GM23338 (cell line): Measurements from ENCODE around the gene TACC3. TPM values are rescaled to one million over a fixed set of nuclear protein-coding genes. Genes with fewer than 3 reads are reported as not detected.

Experiments
- ATAC-seq: fragments of 200-7000 bp; cut with Tn5 transposase; 3 replicates; pipeline ENCODE4 v1.9.1; 2020
- DNase-seq: peaks from one replicate; pipeline ENCODE4 v3.0.0-alpha.2; 2015; ENCODE audit warnings: low spot score
- H2AFZ ChIP-seq: fragments of 200-600 bp; sonication (generic); 2 replicates; pipeline ENCODE4 v1.8.0; 2016; ENCODE audit warnings: antibody characterized with exemption, mild to moderate bottlenecking, moderate library complexity
- H3F3A ChIP-seq: fragments of 200-600 bp; sonication (generic); replicated peaks from 2 replicates; pipeline ENCODE4 v1.8.0; 2017; ENCODE audit warnings: antibody characterized with exemption, mixed run types, low read depth
- H3K27ac ChIP-seq: fragments of 200-600 bp; sonication (generic); 2 replicates; pipeline ENCODE4 v1.6.1; 2016; ENCODE audit warnings: low read depth
- H3K27me3 ChIP-seq: fragments of 200-600 bp; sonication (generic); 2 replicates; pipeline ENCODE4 v1.8.0; 2016; ENCODE audit warnings: mild to moderate bottlenecking, mixed run types, moderate library complexity; ENCODE audit not compliant: insufficient read depth
- H3K36me3 ChIP-seq: fragments of 200-600 bp; sonication (generic); 2 replicates; pipeline ENCODE4 v1.8.0; 2016; ENCODE audit warnings: mild to moderate bottlenecking; ENCODE audit not compliant: insufficient read depth
- H3K4me1 ChIP-seq: fragments of 200-600 bp; sonication (generic); 2 replicates; pipeline ENCODE4 v1.8.0; 2016; ENCODE audit warnings: mild to moderate bottlenecking, moderate library complexity; ENCODE audit not compliant: insufficient read depth
- H3K4me2 ChIP-seq: fragments of 200-600 bp; sonication (generic); 2 replicates; pipeline ENCODE4 v1.7.1; 2017; ENCODE audit warnings: mixed run types
- H3K4me3 ChIP-seq: fragments of 200-600 bp; sonication (generic); 2 replicates; pipeline ENCODE4 v1.6.1; 2016; ENCODE audit warnings: mixed run types
- H3K79me2 ChIP-seq: fragments of 200-600 bp; sonication (generic); replicated peaks from 2 replicates; pipeline ENCODE4 v1.8.0; 2017; ENCODE audit warnings: mild to moderate bottlenecking; ENCODE audit not compliant: insufficient read depth
- H3K9me2 ChIP-seq: fragments of 200-600 bp; sonication (generic); 2 replicates; pipeline ENCODE4 v1.8.0; 2017; ENCODE audit not compliant: insufficient read depth
- H4K20me1 ChIP-seq: fragments of 200-600 bp; sonication (generic); replicated peaks from 2 replicates; pipeline ENCODE4 v1.8.0; 2017; ENCODE audit warnings: mild to moderate bottlenecking; ENCODE audit not compliant: insufficient read depth
- H3K27ac Mint-ChIP-seq: 2 replicates; pipeline ENCODE4 v1.8.0; 2020; ENCODE audit warnings: inconsistent platforms, mild to moderate bottlenecking, moderate library complexity, mixed read lengths
- H3K27me3 Mint-ChIP-seq: 3 replicates; pipeline ENCODE4 v1.8.0; 2022; ENCODE audit warnings: low read depth, mild to moderate bottlenecking, moderate library complexity, mixed read lengths, inconsistent platforms; ENCODE audit not compliant: insufficient read depth, poor library complexity
- H3K36me3 Mint-ChIP-seq: 3 replicates; pipeline ENCODE4 v1.8.0; 2021; ENCODE audit warnings: low read depth, mild to moderate bottlenecking, inconsistent platforms, moderate library complexity, mixed read lengths
- H3K4me1 Mint-ChIP-seq: 3 replicates; pipeline ENCODE4 v1.8.0; 2020; ENCODE audit warnings: mild to moderate bottlenecking, inconsistent platforms, mixed read lengths
- H3K4me3 Mint-ChIP-seq: 3 replicates; pipeline ENCODE4 v1.8.0; 2021; ENCODE audit warnings: moderate library complexity, mild to moderate bottlenecking, inconsistent platforms, mixed read lengths
- H3K9me3 Mint-ChIP-seq: 3 replicates; pipeline ENCODE4 v1.8.0; 2020; ENCODE audit warnings: moderate library complexity, mild to moderate bottlenecking, inconsistent platforms, mixed read lengths
- EZH2 ChIP-seq: fragments of 200-600 bp; sonication (generic); IDR thresholded peaks from one replicate; pipeline ENCODE4 v1.8.0; 2017; ENCODE audit warnings: antibody characterized with exemption, mild to moderate bottlenecking, low read depth; ENCODE audit not compliant: unreplicated experiment
- EZH2phosphoT487 ChIP-seq: fragments of 200-600 bp; sonication (generic); IDR thresholded peaks from one replicate; pipeline ENCODE4 v1.8.1; 2018; ENCODE audit warnings: antibody characterized with exemption; ENCODE audit not compliant: unreplicated experiment
- POLR2AphosphoS5 ChIP-seq: IDR thresholded peaks from 2 replicates; pipeline ENCODE4 v1.6.1; 2016; ENCODE audit warnings: antibody characterized with exemption, low read depth
- ZNF331 ChIP-seq: fragments of 250-450 bp; sonication (Bioruptor Pico); IDR thresholded peaks from 2 replicates; pipeline ENCODE4 v1.5.0; 2020; ENCODE audit warnings: low read depth, mild to moderate bottlenecking, moderate library complexity
- polyA plus RNA-seq: library from polyadenylated mRNA; unstranded; fragments of >200 nt; fragmentation: Nextera tagmentation; extraction: Ambion mirVana; gene quantifications from 2 replicates; pipeline ENCODE4 v1.2.1, GENCODE V29; 2016
- total RNA-seq: library from RNA; depleted of rRNA; stranded (reverse); fragments of >200 nt; shearing (Covaris generic); gene quantifications from 2 replicates; pipeline ENCODE4 v1.2.3, GENCODE V29; 2014
- TF ChIP-seq, protein P1 (sequence below): IDR thresholded peaks from one replicate; pipeline ENCODE4 v1.6.1; 2018; ENCODE audit warnings: antibody characterized with exemption; ENCODE audit not compliant: unreplicated experiment
- TF ChIP-seq, protein P2 (sequence below): IDR thresholded peaks from 2 replicates; pipeline ENCODE4 v1.6.1; 2016; ENCODE audit warnings: antibody characterized with exemption
- TF ChIP-seq, protein P3 (sequence below): fragments of 250-450 bp; sonication (Bioruptor Pico); IDR thresholded peaks from 2 replicates; pipeline ENCODE4 v1.5.0; 2020; ENCODE audit warnings: mild to moderate bottlenecking, moderate library complexity

The TACC3 gene
- total and polyA plus RNA-seq, 2 experiments from 2014 or later: 120 TPM

DNA sequence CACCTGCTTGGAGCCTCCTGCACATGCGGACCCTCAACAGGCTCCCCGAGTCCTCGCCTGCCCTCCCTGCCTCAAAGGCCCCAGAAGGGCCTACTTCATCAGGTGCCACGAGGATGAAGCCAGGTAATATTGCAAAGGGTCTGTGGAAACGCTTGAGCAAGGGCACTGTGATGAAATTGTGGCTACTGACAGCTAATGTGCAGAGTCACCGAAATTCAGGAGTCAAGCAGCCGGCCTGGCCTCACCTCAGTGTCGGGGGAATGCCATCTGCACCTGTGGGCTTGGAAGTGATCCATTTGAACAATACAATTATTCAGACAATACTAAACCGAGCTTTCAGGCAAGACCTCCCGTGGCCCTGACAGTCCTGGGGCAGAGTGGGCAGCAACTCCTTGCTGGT, 68.7 kb downstream of the TACC3 start (continued):
- no peak for TF ChIP-seq ZNF331 (CRISPR knock-in tag)
- no peak for TF ChIP-seq EZH2
- TF ChIP-seq, protein P1, sequence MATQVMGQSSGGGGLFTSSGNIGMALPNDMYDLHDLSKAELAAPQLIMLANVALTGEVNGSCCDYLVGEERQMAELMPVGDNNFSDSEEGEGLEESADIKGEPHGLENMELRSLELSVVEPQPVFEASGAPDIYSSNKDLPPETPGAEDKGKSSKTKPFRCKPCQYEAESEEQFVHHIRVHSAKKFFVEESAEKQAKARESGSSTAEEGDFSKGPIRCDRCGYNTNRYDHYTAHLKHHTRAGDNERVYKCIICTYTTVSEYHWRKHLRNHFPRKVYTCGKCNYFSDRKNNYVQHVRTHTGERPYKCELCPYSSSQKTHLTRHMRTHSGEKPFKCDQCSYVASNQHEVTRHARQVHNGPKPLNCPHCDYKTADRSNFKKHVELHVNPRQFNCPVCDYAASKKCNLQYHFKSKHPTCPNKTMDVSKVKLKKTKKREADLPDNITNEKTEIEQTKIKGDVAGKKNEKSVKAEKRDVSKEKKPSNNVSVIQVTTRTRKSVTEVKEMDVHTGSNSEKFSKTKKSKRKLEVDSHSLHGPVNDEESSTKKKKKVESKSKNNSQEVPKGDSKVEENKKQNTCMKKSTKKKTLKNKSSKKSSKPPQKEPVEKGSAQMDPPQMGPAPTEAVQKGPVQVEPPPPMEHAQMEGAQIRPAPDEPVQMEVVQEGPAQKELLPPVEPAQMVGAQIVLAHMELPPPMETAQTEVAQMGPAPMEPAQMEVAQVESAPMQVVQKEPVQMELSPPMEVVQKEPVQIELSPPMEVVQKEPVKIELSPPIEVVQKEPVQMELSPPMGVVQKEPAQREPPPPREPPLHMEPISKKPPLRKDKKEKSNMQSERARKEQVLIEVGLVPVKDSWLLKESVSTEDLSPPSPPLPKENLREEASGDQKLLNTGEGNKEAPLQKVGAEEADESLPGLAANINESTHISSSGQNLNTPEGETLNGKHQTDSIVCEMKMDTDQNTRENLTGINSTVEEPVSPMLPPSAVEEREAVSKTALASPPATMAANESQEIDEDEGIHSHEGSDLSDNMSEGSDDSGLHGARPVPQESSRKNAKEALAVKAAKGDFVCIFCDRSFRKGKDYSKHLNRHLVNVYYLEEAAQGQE: no peak
- no peak for TF ChIP-seq POLR2AphosphoS5
- TF ChIP-seq, protein P2, sequence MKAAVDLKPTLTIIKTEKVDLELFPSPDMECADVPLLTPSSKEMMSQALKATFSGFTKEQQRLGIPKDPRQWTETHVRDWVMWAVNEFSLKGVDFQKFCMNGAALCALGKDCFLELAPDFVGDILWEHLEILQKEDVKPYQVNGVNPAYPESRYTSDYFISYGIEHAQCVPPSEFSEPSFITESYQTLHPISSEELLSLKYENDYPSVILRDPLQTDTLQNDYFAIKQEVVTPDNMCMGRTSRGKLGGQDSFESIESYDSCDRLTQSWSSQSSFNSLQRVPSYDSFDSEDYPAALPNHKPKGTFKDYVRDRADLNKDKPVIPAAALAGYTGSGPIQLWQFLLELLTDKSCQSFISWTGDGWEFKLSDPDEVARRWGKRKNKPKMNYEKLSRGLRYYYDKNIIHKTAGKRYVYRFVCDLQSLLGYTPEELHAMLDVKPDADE: no peak

DNA sequence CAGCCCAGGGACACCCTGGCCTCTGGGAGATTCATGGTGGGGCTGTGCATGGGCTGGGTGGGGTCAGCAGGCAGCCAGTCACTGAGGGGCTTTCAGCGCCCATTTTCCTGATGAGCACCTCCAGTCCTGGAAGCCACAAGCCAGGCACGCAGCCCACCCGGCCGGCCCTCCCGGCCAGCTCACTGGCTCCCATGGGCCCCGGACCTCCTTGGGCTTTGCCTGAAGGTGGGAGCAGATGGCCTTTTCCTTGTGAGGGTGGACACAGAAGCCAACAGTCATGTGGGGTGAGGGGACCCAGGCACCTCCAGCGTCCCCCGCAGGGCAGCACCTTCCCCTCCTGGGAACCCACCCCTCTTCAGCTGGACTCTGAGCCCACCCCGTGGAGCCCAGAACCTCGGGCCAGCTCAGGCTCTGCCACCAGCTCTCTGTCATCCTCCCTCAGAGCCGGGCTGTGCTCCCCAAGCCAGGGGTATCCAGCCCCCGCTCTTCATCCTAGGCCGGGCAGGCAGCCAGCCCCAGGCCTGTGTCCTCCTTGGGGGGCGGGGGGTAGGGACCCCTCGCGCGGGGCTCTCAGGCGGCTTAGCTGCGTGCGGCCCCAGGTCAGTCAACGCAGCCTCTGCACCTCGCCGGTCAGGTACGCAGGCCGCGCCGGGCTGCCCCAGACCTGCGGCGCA, 71.0 kb downstream of the TACC3 start:
- Mint-ChIP-seq H3K27me3 (peaks cover 25% of the 10 kb centered on the region), H3K36me3 (no peaks in the 10 kb centered on the region), H3K4me1 (peaks cover 2% of the 10 kb centered on the region; the same call in 2 of the 3 replicates), H3K9me3 (no peaks in the 10 kb centered on the region), H3K4me3 (peak overlapping the region; percentile 64), H3K27ac (no peak overlapping the region)
- Histone ChIP-seq H3K4me2 (peak overlapping the region; percentile 78), H3K27me3 (peaks cover 49% of the 10 kb centered on the region), H3K4me1 (0 out of 2 replicates have a peak, but pooled peaks cover 4% of the 10 kb centered on the region), H3K36me3 (no peaks in the 10 kb centered on the region), H4K20me1 (peaks cover 4% of the 10 kb centered on the region; the same call in 1 of the 2 replicates), H3K79me2 (no peaks in the 10 kb centered on the region), H3K27ac (no peak overlapping the region), H3K4me3 (peak overlapping the region; percentile 53), H3F3A (no peaks in the 10 kb centered on the region), H3K9me2 (no peaks in the 10 kb centered on the region), H2AFZ (peak overlapping the region; percentile 74; the same call in 1 of the 2 replicates)
- ATAC-seq (no peak; the same call in 2 of the 3 replicates), DNase-seq (no peak)
- TF ChIP-seq POLR2AphosphoS5: no peak; the same call in 1 of the 2 replicates
- TF ChIP-seq ZNF331 (CRISPR knock-in tag): no peak
- TF ChIP-seq EZH2phosphoT487: no peak
- TF ChIP-seq EZH2: no peak
- TF ChIP-seq, protein P3, sequence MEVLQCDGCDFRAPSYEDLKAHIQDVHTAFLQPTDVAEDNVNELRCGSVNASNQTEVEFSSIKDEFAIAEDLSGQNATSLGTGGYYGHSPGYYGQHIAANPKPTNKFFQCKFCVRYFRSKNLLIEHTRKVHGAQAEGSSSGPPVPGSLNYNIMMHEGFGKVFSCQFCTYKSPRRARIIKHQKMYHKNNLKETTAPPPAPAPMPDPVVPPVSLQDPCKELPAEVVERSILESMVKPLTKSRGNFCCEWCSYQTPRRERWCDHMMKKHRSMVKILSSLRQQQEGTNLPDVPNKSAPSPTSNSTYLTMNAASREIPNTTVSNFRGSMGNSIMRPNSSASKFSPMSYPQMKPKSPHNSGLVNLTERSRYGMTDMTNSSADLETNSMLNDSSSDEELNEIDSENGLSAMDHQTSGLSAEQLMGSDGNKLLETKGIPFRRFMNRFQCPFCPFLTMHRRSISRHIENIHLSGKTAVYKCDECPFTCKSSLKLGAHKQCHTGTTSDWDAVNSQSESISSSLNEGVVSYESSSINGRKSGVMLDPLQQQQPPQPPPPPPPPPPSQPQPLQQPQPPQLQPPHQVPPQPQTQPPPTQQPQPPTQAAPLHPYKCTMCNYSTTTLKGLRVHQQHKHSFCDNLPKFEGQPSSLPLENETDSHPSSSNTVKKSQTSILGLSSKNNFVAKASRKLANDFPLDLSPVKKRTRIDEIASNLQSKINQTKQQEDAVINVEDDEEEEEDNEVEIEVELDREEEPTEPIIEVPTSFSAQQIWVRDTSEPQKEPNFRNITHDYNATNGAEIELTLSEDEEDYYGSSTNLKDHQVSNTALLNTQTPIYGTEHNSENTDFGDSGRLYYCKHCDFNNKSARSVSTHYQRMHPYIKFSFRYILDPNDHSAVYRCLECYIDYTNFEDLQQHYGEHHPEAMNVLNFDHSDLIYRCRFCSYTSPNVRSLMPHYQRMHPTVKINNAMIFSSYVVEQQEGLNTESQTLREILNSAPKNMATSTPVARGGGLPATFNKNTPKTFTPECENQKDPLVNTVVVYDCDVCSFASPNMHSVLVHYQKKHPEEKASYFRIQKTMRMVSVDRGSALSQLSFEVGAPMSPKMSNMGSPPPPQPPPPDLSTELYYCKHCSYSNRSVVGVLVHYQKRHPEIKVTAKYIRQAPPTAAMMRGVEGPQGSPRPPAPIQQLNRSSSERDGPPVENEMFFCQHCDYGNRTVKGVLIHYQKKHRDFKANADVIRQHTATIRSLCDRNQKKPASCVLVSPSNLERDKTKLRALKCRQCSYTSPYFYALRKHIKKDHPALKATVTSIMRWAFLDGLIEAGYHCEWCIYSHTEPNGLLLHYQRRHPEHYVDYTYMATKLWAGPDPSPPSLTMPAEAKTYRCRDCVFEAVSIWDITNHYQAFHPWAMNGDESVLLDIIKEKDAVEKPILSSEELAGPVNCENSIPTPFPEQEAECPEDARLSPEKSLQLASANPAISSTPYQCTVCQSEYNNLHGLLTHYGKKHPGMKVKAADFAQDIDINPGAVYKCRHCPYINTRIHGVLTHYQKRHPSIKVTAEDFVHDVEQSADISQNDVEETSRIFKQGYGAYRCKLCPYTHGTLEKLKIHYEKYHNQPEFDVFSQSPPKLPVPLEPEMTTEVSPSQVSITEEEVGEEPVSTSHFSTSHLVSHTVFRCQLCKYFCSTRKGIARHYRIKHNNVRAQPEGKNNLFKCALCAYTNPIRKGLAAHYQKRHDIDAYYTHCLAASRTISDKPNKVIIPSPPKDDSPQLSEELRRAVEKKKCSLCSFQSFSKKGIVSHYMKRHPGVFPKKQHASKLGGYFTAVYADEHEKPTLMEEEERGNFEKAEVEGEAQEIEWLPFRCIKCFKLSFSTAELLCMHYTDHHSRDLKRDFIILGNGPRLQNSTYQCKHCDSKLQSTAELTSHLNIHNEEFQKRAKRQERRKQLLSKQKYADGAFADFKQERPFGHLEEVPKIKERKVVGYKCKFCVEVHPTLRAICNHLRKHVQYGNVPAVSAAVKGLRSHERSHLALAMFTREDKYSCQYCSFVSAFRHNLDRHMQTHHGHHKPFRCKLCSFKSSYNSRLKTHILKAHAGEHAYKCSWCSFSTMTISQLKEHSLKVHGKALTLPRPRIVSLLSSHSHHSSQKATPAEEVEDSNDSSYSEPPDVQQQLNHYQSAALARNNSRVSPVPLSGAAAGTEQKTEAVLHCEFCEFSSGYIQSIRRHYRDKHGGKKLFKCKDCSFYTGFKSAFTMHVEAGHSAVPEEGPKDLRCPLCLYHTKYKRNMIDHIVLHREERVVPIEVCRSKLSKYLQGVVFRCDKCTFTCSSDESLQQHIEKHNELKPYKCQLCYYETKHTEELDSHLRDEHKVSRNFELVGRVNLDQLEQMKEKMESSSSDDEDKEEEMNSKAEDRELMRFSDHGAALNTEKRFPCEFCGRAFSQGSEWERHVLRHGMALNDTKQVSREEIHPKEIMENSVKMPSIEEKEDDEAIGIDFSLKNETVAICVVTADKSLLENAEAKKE (CRISPR knock-in tag): no peak
- TF ChIP-seq, protein P1: no peak
